ENCODE data around the gene ACBD7. TPM values are rescaled to one million over a fixed set of nuclear protein-coding genes. Genes with fewer than 3 reads are reported as not detected.

The ACBD7 gene
- total and polyA plus RNA-seq, 7 donors: 0.57 TPM; not detected in 6

GRCh38 chr10:15045380-15045779, 43.2 kb downstream of the ACBD7 start:
- H3K27ac ChIP-seq: no peak overlapping the region

GRCh38 chr10:15043674-15044073, 44.9 kb downstream of the ACBD7 start, which contains the start of gene OLAH:
OLAH (plus strand) TSS chr10:15043943; CDS start chr10:15047289, 3,346 bp downstream.
- 91 to 98% methylated on average over 1 of the region's 1 CpG for WGBS, 2 donors
- DNase-seq: no peak
- no peaks in the 10 kb centered on the region for H3K27me3 ChIP-seq
- no peaks in the 10 kb centered on the region for H3K36me3 ChIP-seq
- intact Hi-C loops (cut with DNase I): no loop called here
- no peak within 1 kb of the TSS for H3K27ac ChIP-seq
- TF ChIP-seq POLR2A (IDR thresholded peaks at IDR 0.05) (no peak), CTCF (IDR thresholded peaks at IDR 0.05) (no peak), POLR2AphosphoS5 (IDR thresholded peaks at IDR 0.05) (no peak), EP300 (IDR thresholded peaks at IDR 0.05) (no peak)
- H3K9me3 ChIP-seq: no peaks in the 10 kb centered on the region
- no peak within 1 kb of the TSS for H3K4me3 ChIP-seq
- H3K4me1 ChIP-seq: no peaks in the 10 kb centered on the region

More at GRCh38 chr10:15045380-15045779, 43.2 kb downstream of the ACBD7 start:
- TF ChIP-seq EP300 (IDR thresholded peaks at IDR 0.05) (no peak), POLR2AphosphoS5 (IDR thresholded peaks at IDR 0.05) (no peak), POLR2A (IDR thresholded peaks at IDR 0.05) (no peak), CTCF (IDR thresholded peaks at IDR 0.05) (no peak)
- no peaks in the 10 kb centered on the region for H3K27me3 ChIP-seq
- no peaks in the 10 kb centered on the region for H3K36me3 ChIP-seq
- intact Hi-C loops (cut with DNase I): no loop called here
- 89 to 95% methylated on average over 1 of the region's 1 CpG for WGBS, 2 donors
- no peak for DNase-seq
- H3K4me1 ChIP-seq: no peaks in the 10 kb centered on the region
- H3K4me3 ChIP-seq: no peak overlapping the region
- H3K9me3 ChIP-seq: no peaks in the 10 kb centered on the region

- DNase-seq: no peak
- TF ChIP-seq CTCF (IDR thresholded peaks at IDR 0.05): no peak
- TF ChIP-seq POLR2A (IDR thresholded peaks at IDR 0.05): no peak
- no peak for TF ChIP-seq EP300 (IDR thresholded peaks at IDR 0.05)
- no peak for TF ChIP-seq POLR2AphosphoS5 (IDR thresholded peaks at IDR 0.05)
- Histone ChIP-seq H3K27me3 (no peaks in the 10 kb centered on the region), H3K4me1 (no peaks in the 10 kb centered on the region), H3K27ac (no peak overlapping the region), H3K9me3 (no peaks in the 10 kb centered on the region), H3K36me3 (no peaks in the 10 kb centered on the region), H3K4me3 (no peak overlapping the region)
- WGBS, 2 donors: 87 to 91% methylated on average over 10 of the region's 10 CpGs
- intact Hi-C loops (cut with DNase I): no loop called here
Observed at GRCh38 chr10:15038416-15038815, 50.2 kb downstream of the ACBD7 start.

GRCh38 chr10:15037691-15038090, 50.9 kb downstream of the ACBD7 start:
- DNase-seq: no peak
- Histone ChIP-seq H3K4me1 (no peaks in the 10 kb centered on the region), H3K27me3 (no peaks in the 10 kb centered on the region), H3K4me3 (no peak overlapping the region), H3K36me3 (no peaks in the 10 kb centered on the region), H3K27ac (no peak overlapping the region), H3K9me3 (no peaks in the 10 kb centered on the region)
- intact Hi-C loops (cut with DNase I): no loop called here
- no peak for TF ChIP-seq POLR2AphosphoS5 (IDR thresholded peaks at IDR 0.05)
- no peak for TF ChIP-seq POLR2A (IDR thresholded peaks at IDR 0.05)
- TF ChIP-seq EP300 (IDR thresholded peaks at IDR 0.05): no peak
- no peak for TF ChIP-seq CTCF (IDR thresholded peaks at IDR 0.05)
- WGBS, 2 donors: 25 to 51% methylated on average over 4 of the region's 4 CpGs

All from sigmoid colon (tissue), 7 donors.